Endothelial cell of umbilical vein (primary cell): ENCODE results near the gene NKIRAS1. TPM values are rescaled to one million over a fixed set of nuclear protein-coding genes. Genes with fewer than 3 reads are reported as not detected.

Experiments used
- BruUV-seq: library from RNA; stranded (reverse); fragments of 400-500 nt; replicated peaks from 2 replicates; lab custom pipeline; 2021; lab: Mats Ljungman, UMichigan
- CTCF ChIA-PET: fragments of 300-600, 350-600 bp; sonication (Branson Sonifier 250); formaldehyde crosslinking; loops from one replicate; lab custom pipeline; 2021; ENCODE audit warnings: antibody characterized with exemption, inconsistent platforms; lab: Charles Lee
- POLR2A ChIA-PET: fragments of 300-600, 350-600 bp; sonication (Branson Sonifier 250); formaldehyde crosslinking; loops from one replicate; lab custom pipeline; 2021; ENCODE audit warnings: antibody characterized with exemption, inconsistent platforms; lab: Charles Lee
- DNase-seq: peaks from one replicate; pipeline ENCODE4 v3.0.0-alpha.2; 2011; ENCODE audit warnings: low read depth, low spot score
- FAIRE-seq: peaks from 2 replicates; lab custom pipeline; 2011; peaks lifted over from hg19 to GRCh38; lab: Jason Lieb, UNC
- H2AFZ ChIP-seq: 2 replicates; pipeline ENCODE4 v1.6.0; 2012; ENCODE audit warnings: low read depth, low read length, control low read depth, inconsistent platforms
- H3K27ac ChIP-seq: 2 replicates; pipeline ENCODE4 v1.5.1; 2011; ENCODE audit warnings: low read depth, mild to moderate bottlenecking, control low read depth, low read length, moderate library complexity; ENCODE audit not compliant: insufficient read depth
- H3K27me3 ChIP-seq, 2 experiments: 2 replicates each; pipeline versions ENCODE4 v1.6.0 to v1.6.1; 2011; ENCODE audit warnings: low read length in 2 of 2, mixed read lengths in 1 of 2; ENCODE audit not compliant: control insufficient read depth in 2 of 2, insufficient read depth in 2 of 2
- H3K36me3 ChIP-seq, 2 experiments: 2 replicates in 1 of 2; 3 replicates in 1 of 2; pipeline ENCODE4 v1.5.1; 2011; ENCODE audit warnings: low read length in 2 of 2, mild to moderate bottlenecking in 1 of 2, moderate library complexity in 1 of 2; ENCODE audit not compliant: control insufficient read depth in 2 of 2, insufficient read depth in 2 of 2; ENCODE audit errors: extremely low read depth in 1 of 2
- H3K4me1 ChIP-seq: 3 replicates; pipeline ENCODE4 v1.5.1; 2011; ENCODE audit warnings: mild to moderate bottlenecking, low read length; ENCODE audit not compliant: control insufficient read depth, insufficient read depth; ENCODE audit errors: extremely low read depth
- H3K4me2 ChIP-seq: 2 replicates; pipeline ENCODE4 v1.6.1; 2011; ENCODE audit warnings: low read length, control low read depth, mixed read lengths; ENCODE audit not compliant: insufficient read depth
- H3K4me3 ChIP-seq, 3 experiments: fragments of 200-600 bp in 1 of 3; sonication (generic), shearing (Covaris generic) in 1 of 3; replicated peaks in 1 of 3; 2 replicates each; pipeline ENCODE4 v1.5.1; 2011 to 2016; ENCODE audit warnings: control low read depth in 3 of 3, low read length in 3 of 3, mild to moderate bottlenecking in 2 of 3, inconsistent platforms in 1 of 3, low read depth in 1 of 3, moderate library complexity in 1 of 3; ENCODE audit not compliant: insufficient read depth in 1 of 3
- H3K79me2 ChIP-seq: 2 replicates; pipeline ENCODE4 v1.6.0; 2012; ENCODE audit warnings: low read length, inconsistent platforms; ENCODE audit not compliant: control insufficient read depth, insufficient read depth
- H3K9ac ChIP-seq: replicated peaks from 2 replicates; pipeline ENCODE3; 2011; ENCODE audit warnings: low read length, control low read depth; ENCODE audit not compliant: insufficient read depth; ENCODE audit errors: extremely low read depth
- H3K9me1 ChIP-seq: replicated peaks from 3 replicates; pipeline ENCODE4 v1.6.0; 2011; ENCODE audit warnings: mild to moderate bottlenecking, low read length; ENCODE audit not compliant: control insufficient read depth, insufficient read depth; ENCODE audit errors: extremely low read depth
- H3K9me3 ChIP-seq: replicated peaks from 2 replicates; pipeline ENCODE4 v1.5.1; 2012; ENCODE audit warnings: low read length, inconsistent platforms; ENCODE audit not compliant: control insufficient read depth, insufficient read depth
- H4K20me1 ChIP-seq: replicated peaks from 2 replicates; pipeline ENCODE3; 2011; ENCODE audit warnings: mild to moderate bottlenecking, low read length; ENCODE audit not compliant: control insufficient read depth, insufficient read depth; ENCODE audit errors: extremely low read depth
- EZH2 ChIP-seq: IDR thresholded peaks from 2 replicates; pipeline ENCODE4 v1.6.1; 2012; ENCODE audit warnings: borderline replicate concordance, low read depth, mild to moderate bottlenecking, moderate library complexity, low read length, inconsistent platforms; ENCODE audit not compliant: severe bottlenecking
- FOS ChIP-seq: IDR thresholded peaks from 2 replicates; pipeline ENCODE4 v1.6.1; 2011; ENCODE audit warnings: mild to moderate bottlenecking, low read length, moderate library complexity, borderline replicate concordance; ENCODE audit not compliant: insufficient read depth
- GATA2 ChIP-seq: IDR thresholded peaks from 2 replicates; pipeline ENCODE4 v1.7.0; 2011; ENCODE audit warnings: low read depth, mild to moderate bottlenecking, moderate library complexity, mixed read lengths, low read length; ENCODE audit not compliant: insufficient read length, insufficient read depth
- JUN ChIP-seq: IDR thresholded peaks from 2 replicates; pipeline ENCODE4 v1.6.1; 2011; ENCODE audit warnings: borderline replicate concordance, low read depth; ENCODE audit not compliant: insufficient read length, insufficient read depth
- MYC ChIP-seq: IDR thresholded peaks from one replicate; pipeline ENCODE4 v1.6.1; 2011; ENCODE audit warnings: mild to moderate bottlenecking, low read depth, low read length
- POLR2A ChIP-seq: IDR thresholded peaks from 2 replicates; pipeline ENCODE4 v1.6.1; 2012; ENCODE audit warnings: low read depth, mild to moderate bottlenecking, control low read depth, low read length
- POLR2AphosphoS5 ChIP-seq: IDR thresholded peaks from 2 replicates; pipeline ENCODE4 v1.6.1; 2012; ENCODE audit warnings: low read depth, mild to moderate bottlenecking, control low read depth, low read length, moderate library complexity; ENCODE audit not compliant: insufficient read depth
- dilution Hi-C: fragments of 300-500 bp; cut with MboI; formaldehyde crosslinking; loops from one replicate; pipeline ENCODE4 v1.15.0; 2019; ENCODE audit warnings: low sequenced_read_pairs; ENCODE audit not compliant: extremely low pct_ligation_motif_present
- intact Hi-C: fragments of 100-400 bp; cut with micrococcal nuclease; formaldehyde crosslinking; loops from one replicate; pipeline ENCODE4 v1.10.0; 2022
- polyA plus RNA-seq, 4 experiments: library from polyadenylated mRNA; depleted of rRNA in 3 of 4; stranded (reverse) in 3 of 4; unstranded in 1 of 4; fragments of >200 nt; gene quantifications; 2 replicates each; pipeline versions ENCODE4 v1.2.1 to v1.2.3, GENCODE V29; 2011 to 2012; ENCODE audit warnings: missing spikeins in 1 of 4
- total RNA-seq: library from RNA; stranded (reverse); gene quantifications from 2 replicates; pipeline ENCODE4 v1.2.3, GENCODE V29; 2021
- TF ChIP-seq, protein P1 (sequence below): IDR thresholded peaks from 2 replicates; pipeline ENCODE4 v1.6.1; 2011; ENCODE audit not compliant: insufficient read depth, insufficient read length
- TF ChIP-seq, protein P2 (sequence below), 2 donors: IDR thresholded peaks; 1 replicate in 1 of 2; 2 replicates in 1 of 2; pipeline ENCODE4 v1.5.1; 2011; ENCODE audit warnings: low read length in 2 of 2, mild to moderate bottlenecking in 2 of 2, moderate library complexity in 2 of 2, control low read depth in 1 of 2, inconsistent platforms in 1 of 2, low read depth in 1 of 2; ENCODE audit not compliant: insufficient read depth in 1 of 2; ENCODE audit errors: extremely low read depth in 1 of 2

NKIRAS1 gene
- total and polyA plus RNA-seq, 2 donors (not counting 3 experiments of a cell fraction or from before 2014, with no cell fraction given): 2.2 to 2.9 TPM

DNA sequence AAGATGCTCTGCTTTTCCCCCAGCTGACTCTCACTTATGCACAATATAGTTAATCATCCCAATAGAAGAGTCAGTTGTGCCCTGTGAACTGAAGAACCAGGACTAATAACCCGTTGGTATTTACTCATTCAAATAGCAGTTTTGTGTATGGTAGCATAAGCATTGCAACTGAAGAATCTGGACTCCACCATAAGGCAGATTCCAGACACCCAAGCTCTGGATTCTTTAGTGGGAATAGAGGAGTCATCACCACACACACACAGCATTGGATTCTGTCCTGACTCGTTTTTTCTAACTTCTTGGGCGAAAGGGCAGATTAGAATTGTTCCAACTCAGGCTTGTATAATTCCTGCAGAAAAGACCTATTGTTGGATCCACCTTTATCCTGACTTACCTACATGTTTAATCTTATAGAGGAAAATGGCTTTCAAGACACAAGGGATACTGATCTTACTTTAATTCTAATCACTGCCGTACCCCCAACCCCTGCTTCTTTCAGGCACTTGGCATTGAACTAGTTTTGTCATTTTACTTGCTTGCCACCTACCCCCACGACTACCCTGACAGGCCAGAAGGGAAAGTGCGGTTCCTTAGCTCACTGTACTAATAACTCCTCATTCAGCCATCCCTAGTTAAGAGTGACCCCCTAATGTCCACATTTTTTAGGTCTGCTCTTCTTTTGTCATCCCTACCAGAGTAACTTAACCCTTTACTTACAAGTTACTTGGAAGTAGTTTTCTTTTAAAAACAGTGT lies 42.3 kb downstream of the NKIRAS1 start:
- Histone ChIP-seq H3K79me2 (peaks cover 35% of the 10 kb centered on the region), H3K36me3 (no peaks in the 10 kb centered on the region)
- no peak for DNase-seq

More for the DNA sequence above, 42.3 kb downstream of the NKIRAS1 start:
- H3K27ac ChIP-seq: no peak overlapping the region
- BruUV-seq: no TSS peak
- intact Hi-C loops: loop anchor here (2.0 to 5.0 kb wide), 5 partner anchors 42 to 692 kb away; partner anchors contain the start of genes NKIRAS1, RPL15 and UBE2E2
- no peak overlapping the region for H3K4me3 ChIP-seq
- POLR2A ChIA-PET: interaction anchor here (1.3 to 2.0 kb wide), 2 partner anchors 8 to 42 kb away, joined by 6 read pairs; partner anchors contain the start of genes NKIRAS1 and RPL15
- H3K4me2 ChIP-seq: peak overlapping the region; percentile 43
- dilution Hi-C loops: no loop called here
- CTCF ChIA-PET: interaction anchor here (0.8 to 3.4 kb wide), 5 partner anchors 8 to 40 kb away, joined by 4 to 16 read pairs (median 6); no protein-coding TSS in a partner anchor
- no peaks in the 10 kb centered on the region for H3K9me3 ChIP-seq
- no peak for FAIRE-seq
- peaks cover 6% of the 10 kb centered on the region for H4K20me1 ChIP-seq
- no peaks in the 10 kb centered on the region for H3K9me1 ChIP-seq
- no peaks in the 10 kb centered on the region for H3K27me3 ChIP-seq
- H3K4me1 ChIP-seq: peaks cover 32% of the 10 kb centered on the region
- H3K9ac ChIP-seq: no peak overlapping the region
- TF ChIP-seq JUN (no peak), POLR2AphosphoS5 (no peak), GATA2 (no peak), POLR2A (no peak), EZH2 (no peak), MYC (no peak), FOS (no peak)
- TF ChIP-seq, protein P1, sequence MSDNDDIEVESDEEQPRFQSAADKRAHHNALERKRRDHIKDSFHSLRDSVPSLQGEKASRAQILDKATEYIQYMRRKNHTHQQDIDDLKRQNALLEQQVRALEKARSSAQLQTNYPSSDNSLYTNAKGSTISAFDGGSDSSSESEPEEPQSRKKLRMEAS: no peak
- TF ChIP-seq, protein P2, sequence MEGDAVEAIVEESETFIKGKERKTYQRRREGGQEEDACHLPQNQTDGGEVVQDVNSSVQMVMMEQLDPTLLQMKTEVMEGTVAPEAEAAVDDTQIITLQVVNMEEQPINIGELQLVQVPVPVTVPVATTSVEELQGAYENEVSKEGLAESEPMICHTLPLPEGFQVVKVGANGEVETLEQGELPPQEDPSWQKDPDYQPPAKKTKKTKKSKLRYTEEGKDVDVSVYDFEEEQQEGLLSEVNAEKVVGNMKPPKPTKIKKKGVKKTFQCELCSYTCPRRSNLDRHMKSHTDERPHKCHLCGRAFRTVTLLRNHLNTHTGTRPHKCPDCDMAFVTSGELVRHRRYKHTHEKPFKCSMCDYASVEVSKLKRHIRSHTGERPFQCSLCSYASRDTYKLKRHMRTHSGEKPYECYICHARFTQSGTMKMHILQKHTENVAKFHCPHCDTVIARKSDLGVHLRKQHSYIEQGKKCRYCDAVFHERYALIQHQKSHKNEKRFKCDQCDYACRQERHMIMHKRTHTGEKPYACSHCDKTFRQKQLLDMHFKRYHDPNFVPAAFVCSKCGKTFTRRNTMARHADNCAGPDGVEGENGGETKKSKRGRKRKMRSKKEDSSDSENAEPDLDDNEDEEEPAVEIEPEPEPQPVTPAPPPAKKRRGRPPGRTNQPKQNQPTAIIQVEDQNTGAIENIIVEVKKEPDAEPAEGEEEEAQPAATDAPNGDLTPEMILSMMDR (IDR thresholded peaks at IDR 0.05; ENCODE audit: extremely low read depth in 1 of 2, insufficient read depth in 1 of 2, low read depth in 1 of 2, low read length in 2 of 2): no peak
- H2AFZ ChIP-seq: no peak overlapping the region
